ENCODE measurements around the gene SRSF1. TPM values are rescaled to one million over a fixed set of nuclear protein-coding genes. Genes with fewer than 3 reads are reported as not detected.
A peak's percentile ranks its signal among the peaks of the same experiment; 100 is the strongest.

Gene SRSF1
- total RNA-seq (100 to 1,000 TPM; 115 to 362 (median 249) TPM), polyA plus RNA-seq (10 to 100 TPM; 48.7 to 49.3 TPM), total RNA-seq (55.9 reads per million, percentile 73 among the genes with 10 or more reads in this experiment)

DNA sequence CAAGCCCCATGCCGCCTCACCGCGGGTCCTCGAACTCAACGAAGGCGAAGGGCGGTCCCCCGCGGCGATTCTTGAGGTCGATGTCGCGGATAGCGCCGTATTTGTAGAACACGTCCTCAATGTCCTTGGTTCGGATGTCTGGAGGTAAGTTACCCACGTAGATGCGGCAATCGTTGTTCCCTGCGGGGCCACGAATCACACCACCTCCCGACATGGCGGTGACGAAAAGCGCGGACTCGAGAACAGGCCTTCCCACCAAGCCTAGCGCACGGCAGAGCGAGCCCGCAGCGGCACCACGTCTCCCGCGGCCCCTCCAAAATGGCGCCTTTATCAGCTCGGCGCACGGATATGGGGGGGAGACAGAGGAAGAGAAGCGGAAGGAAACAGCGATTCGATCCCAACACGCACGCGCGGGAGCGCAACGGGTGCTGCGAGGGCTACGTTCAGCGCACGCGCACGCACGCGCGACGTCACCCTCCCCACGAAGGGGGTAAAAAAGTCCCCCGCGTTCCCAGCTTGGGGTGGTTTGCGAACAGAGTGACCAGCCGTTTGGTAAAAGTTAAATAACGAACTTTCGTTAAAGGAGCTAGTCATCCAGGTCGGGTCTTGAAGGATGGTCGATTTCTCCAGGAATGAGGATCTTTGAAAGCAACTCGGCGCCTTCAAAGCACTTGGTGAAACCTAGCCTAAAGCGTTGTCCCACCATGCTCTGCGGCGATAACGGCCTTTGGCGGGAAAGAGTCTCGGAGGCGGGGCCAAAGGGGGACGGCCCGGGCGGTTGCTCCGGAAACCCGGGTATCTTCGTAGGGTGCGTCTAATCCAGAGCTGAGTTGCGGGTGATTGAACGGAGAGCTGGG lies at the start of gene SRSF1:
Gene SRSF1, minus strand, starts transcription at position 323 of the 857 bp plus-strand sequence. Its CDS starts 109 bp downstream, at position 214.
- Histone ChIP-seq H3K9me3 (ENCODE audit: control insufficient read depth in 2 of 3, low read length in 3 of 3) (no peaks in the 10 kb centered on the region), H3K27ac (ENCODE audit: low read depth, low read length) (peak within 1 kb of the TSS; percentile 93), H3K4me3 (ENCODE audit: low read length) (peak within 1 kb of the TSS; percentile 99), H3K4me1 (ENCODE audit: control insufficient read depth in 2 of 2, insufficient read depth in 2 of 2, low read length in 2 of 2) (peaks cover 31 to 32% of the 10 kb centered on the region in 2 donors), H3K27me3 (ENCODE audit: control insufficient read depth in 2 of 2, insufficient read depth in 2 of 2, low read length in 2 of 2) (no peaks in the 10 kb centered on the region), H3K36me3 (ENCODE audit: control insufficient read depth in 2 of 3, insufficient read depth in 3 of 3, low read length in 3 of 3) (peaks cover 21 to 38% (median 31%) of the 10 kb centered on the region in 3 experiments)
- ATAC-seq = peak; percentile 92
- H3K36me3 Mint-ChIP-seq = peaks cover 12 to 41% (median 32%) of the 10 kb centered on the region in 5 donors
- H3K4me3 Mint-ChIP-seq = peak within 1 kb of the TSS; percentile 96 to 100 (median 99)
- peak; percentile 95 to 99 (median 98) for DNase-seq
- CTCF ChIA-PET = interaction anchor here (0.7 to 1.3 kb wide), 5 partner anchors 8 to 154 kb away, joined by 3 to 5 read pairs (median 3); no protein-coding TSS in a partner anchor
- H3K9me3 Mint-ChIP-seq = peaks cover 0 to 10% (median 0%) of the 10 kb centered on the region in 11 donors
- peaks cover 0 to 3% (median 0%) of the 10 kb centered on the region in 5 donors for H3K27me3 Mint-ChIP-seq
- H3K27ac Mint-ChIP-seq = peak within 1 kb of the TSS; percentile 99 to 100 (median 99)
- intact Hi-C loops (cut with micrococcal nuclease) = loop anchor here (1.0 to 10.0 kb wide), 24 partner anchors 8 to 1174 kb away; partner anchors contain the start of genes AKAP1 (in 2 of the 2), C17orf67 (in 2 of the 2), MKS1 (in 2 of the 2) and MRPS23 (in 2 of the 2)
- POLR2A ChIA-PET = interaction anchor here (0.6 to 4.1 kb wide), 22 partner anchors 8 to 921 kb away, joined by 3 to 113 read pairs (median 4); partner anchors contain the start of genes DYNLL2, MKS1, MRPS23 and VEZF1
- peaks cover 33 to 60% (median 54%) of the 10 kb centered on the region in 7 donors for H3K4me1 Mint-ChIP-seq

GRCh38 chr17:58056476-58056875 lies 49.4 kb upstream of the SRSF1 start:
- H3K4me3 Mint-ChIP-seq = no peak overlapping the region
- intact Hi-C loops (cut with micrococcal nuclease) = no loop called here
- H3K27me3 ChIP-seq (ENCODE audit: control insufficient read depth in 2 of 2, insufficient read depth in 2 of 2, low read length in 2 of 2) = no peaks in the 10 kb centered on the region
- peaks cover 0 to 25% (median 6%) of the 10 kb centered on the region in 5 donors for H3K27me3 Mint-ChIP-seq
- DNase-seq (no peak), ATAC-seq (no peak)
- ChIA-PET POLR2A (no interaction called here), CTCF (no interaction called here)
- H3K9me3 Mint-ChIP-seq = no peaks in the 10 kb centered on the region
- H3K27ac Mint-ChIP-seq = no peak overlapping the region
- H3K27ac ChIP-seq (ENCODE audit: low read depth, low read length) = no peak overlapping the region
- H3K36me3 ChIP-seq (ENCODE audit: control insufficient read depth in 2 of 3, insufficient read depth in 3 of 3, low read length in 3 of 3) = no peaks in the 10 kb centered on the region
- no peak overlapping the region for H3K4me3 ChIP-seq (ENCODE audit: low read length)
- H3K4me1 Mint-ChIP-seq = peaks cover 4 to 12% (median 9%) of the 10 kb centered on the region in 7 donors
- H3K36me3 Mint-ChIP-seq = no peaks in the 10 kb centered on the region
- H3K4me1 ChIP-seq (ENCODE audit: control insufficient read depth in 2 of 2, insufficient read depth in 2 of 2, low read length in 2 of 2) = no peaks in the 10 kb centered on the region
- no peaks in the 10 kb centered on the region for H3K9me3 ChIP-seq (ENCODE audit: control insufficient read depth in 2 of 3, low read length in 3 of 3)

DNA sequence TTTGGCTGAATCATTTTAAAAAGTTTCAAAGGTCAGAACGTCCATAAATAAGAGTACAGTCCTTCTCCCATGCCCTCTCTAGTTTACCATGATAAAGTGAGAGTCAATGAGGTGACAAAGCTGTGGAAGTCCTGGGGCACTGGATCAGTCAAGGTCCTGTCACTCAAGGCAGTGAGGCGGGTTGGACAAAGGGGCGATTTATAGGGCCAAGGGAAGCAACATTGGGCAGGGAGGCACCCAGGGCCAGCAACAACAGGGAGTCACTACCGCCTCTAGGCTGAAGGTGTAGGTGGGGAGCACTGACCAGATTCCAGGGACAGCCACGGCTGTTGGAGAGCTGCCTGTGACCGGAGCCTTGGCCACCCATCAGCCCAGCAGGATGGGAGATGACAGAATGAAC lies 47.6 kb upstream of the SRSF1 start:
- ATAC-seq = no peak
- Histone ChIP-seq H3K4me3 (ENCODE audit: low read length) (no peak overlapping the region), H3K9me3 (ENCODE audit: control insufficient read depth in 2 of 3, low read length in 3 of 3) (no peaks in the 10 kb centered on the region), H3K27me3 (ENCODE audit: control insufficient read depth in 2 of 2, insufficient read depth in 2 of 2, low read length in 2 of 2) (no peaks in the 10 kb centered on the region), H3K27ac (ENCODE audit: low read depth, low read length) (no peak overlapping the region), H3K36me3 (ENCODE audit: control insufficient read depth in 2 of 3, insufficient read depth in 3 of 3, low read length in 3 of 3) (no peaks in the 10 kb centered on the region), H3K4me1 (ENCODE audit: control insufficient read depth in 2 of 2, insufficient read depth in 2 of 2, low read length in 2 of 2) (no peaks in the 10 kb centered on the region)
- Mint-ChIP-seq H3K4me3 (no peak overlapping the region), H3K4me1 (peaks cover 5 to 12% (median 9%) of the 10 kb centered on the region in 7 donors), H3K9me3 (no peaks in the 10 kb centered on the region), H3K27ac (no peak overlapping the region), H3K27me3 (peaks cover 0 to 27% (median 6%) of the 10 kb centered on the region in 5 donors), H3K36me3 (no peaks in the 10 kb centered on the region)
- no peak for DNase-seq
- CTCF ChIA-PET = no interaction called here
- intact Hi-C loops (cut with micrococcal nuclease) = no loop called here
- POLR2A ChIA-PET = no interaction called here

GRCh38 chr17:58052945-58053715 lies 46.1 kb upstream of the SRSF1 start:
- no peak overlapping the region for H3K4me3 Mint-ChIP-seq
- POLR2A ChIA-PET = no interaction called here

GRCh38 chr17:58052407-58052806 lies 45.4 kb upstream of the SRSF1 start:
- Histone ChIP-seq H3K9me3 (ENCODE audit: control insufficient read depth in 2 of 3, low read length in 3 of 3) (no peaks in the 10 kb centered on the region), H3K4me3 (ENCODE audit: low read length) (no peak overlapping the region), H3K27me3 (ENCODE audit: control insufficient read depth in 2 of 2, insufficient read depth in 2 of 2, low read length in 2 of 2) (no peaks in the 10 kb centered on the region), H3K27ac (ENCODE audit: low read depth, low read length) (no peak overlapping the region), H3K4me1 (ENCODE audit: control insufficient read depth in 2 of 2, insufficient read depth in 2 of 2, low read length in 2 of 2) (no peaks in the 10 kb centered on the region), H3K36me3 (ENCODE audit: control insufficient read depth in 2 of 3, insufficient read depth in 3 of 3, low read length in 3 of 3) (no peaks in the 10 kb centered on the region)
- POLR2A ChIA-PET = interaction anchor here (0.5 kb wide), 1 partner anchor 37 kb away, joined by 3 read pairs; no protein-coding TSS in a partner anchor
- intact Hi-C loops (cut with micrococcal nuclease) = no loop called here
- no peak overlapping the region for H3K27ac Mint-ChIP-seq
- H3K27me3 Mint-ChIP-seq = peaks cover 0 to 22% (median 4%) of the 10 kb centered on the region in 5 donors
- ATAC-seq = no peak
- no peak for DNase-seq
- H3K4me1 Mint-ChIP-seq = peaks cover 6 to 12% (median 9%) of the 10 kb centered on the region in 7 donors
- H3K4me3 Mint-ChIP-seq = no peak overlapping the region
- CTCF ChIA-PET = no interaction called here
- peaks cover 0 to 2% (median 0%) of the 10 kb centered on the region in 11 donors for H3K9me3 Mint-ChIP-seq
- no peaks in the 10 kb centered on the region for H3K36me3 Mint-ChIP-seq

More at GRCh38 chr17:58052945-58053715, 46.1 kb upstream of the SRSF1 start:
- CTCF ChIA-PET = no interaction called here
- no peak for ATAC-seq
- Histone ChIP-seq H3K9me3 (ENCODE audit: control insufficient read depth in 2 of 3, low read length in 3 of 3) (no peaks in the 10 kb centered on the region), H3K27me3 (ENCODE audit: control insufficient read depth in 2 of 2, insufficient read depth in 2 of 2, low read length in 2 of 2) (no peaks in the 10 kb centered on the region), H3K36me3 (ENCODE audit: control insufficient read depth in 2 of 3, insufficient read depth in 3 of 3, low read length in 3 of 3) (no peaks in the 10 kb centered on the region), H3K4me1 (ENCODE audit: control insufficient read depth in 2 of 2, insufficient read depth in 2 of 2, low read length in 2 of 2) (no peaks in the 10 kb centered on the region), H3K27ac (ENCODE audit: low read depth, low read length) (no peak overlapping the region), H3K4me3 (ENCODE audit: low read length) (no peak overlapping the region)
- Mint-ChIP-seq H3K27ac (peak overlapping the region in 2 of 9 donors; percentile 0 to 12), H3K27me3 (peaks cover 0 to 22% (median 4%) of the 10 kb centered on the region in 5 donors), H3K4me1 (peaks cover 5 to 12% (median 9%) of the 10 kb centered on the region in 7 donors), H3K9me3 (peaks cover 0 to 2% (median 0%) of the 10 kb centered on the region in 11 donors), H3K36me3 (no peaks in the 10 kb centered on the region)
- intact Hi-C loops (cut with micrococcal nuclease) = no loop called here
- peak in 1 of 9 donors; percentile 2 for DNase-seq

GRCh38 chr17:58051468-58051867 lies 44.4 kb upstream of the SRSF1 start:
- POLR2A ChIA-PET = no interaction called here
- no peak overlapping the region for H3K27ac ChIP-seq (ENCODE audit: low read depth, low read length)
- no peak for DNase-seq
- no peak for ATAC-seq
- H3K4me1 Mint-ChIP-seq = peaks cover 6 to 12% (median 9%) of the 10 kb centered on the region in 7 donors
- intact Hi-C loops (cut with micrococcal nuclease) = no loop called here
- no peak overlapping the region for H3K4me3 Mint-ChIP-seq
- peaks cover 0 to 21% (median 4%) of the 10 kb centered on the region in 5 donors for H3K27me3 Mint-ChIP-seq
- H3K27ac Mint-ChIP-seq = no peak overlapping the region
- H3K4me1 ChIP-seq (ENCODE audit: control insufficient read depth in 2 of 2, insufficient read depth in 2 of 2, low read length in 2 of 2) = no peaks in the 10 kb centered on the region
- CTCF ChIA-PET = no interaction called here
- no peaks in the 10 kb centered on the region for H3K9me3 ChIP-seq (ENCODE audit: control insufficient read depth in 2 of 3, low read length in 3 of 3)
- H3K36me3 ChIP-seq (ENCODE audit: control insufficient read depth in 2 of 3, insufficient read depth in 3 of 3, low read length in 3 of 3) = no peaks in the 10 kb centered on the region
- no peaks in the 10 kb centered on the region for H3K27me3 ChIP-seq (ENCODE audit: control insufficient read depth in 2 of 2, insufficient read depth in 2 of 2, low read length in 2 of 2)
- no peaks in the 10 kb centered on the region for H3K36me3 Mint-ChIP-seq
- peaks cover 0 to 2% (median 0%) of the 10 kb centered on the region in 11 donors for H3K9me3 Mint-ChIP-seq
- no peak overlapping the region for H3K4me3 ChIP-seq (ENCODE audit: low read length)
